GM12878 (cell line): ENCODE results near the gene LKAAEAR1. TPM values are rescaled to one million over a fixed set of nuclear protein-coding genes. Genes with fewer than 3 reads are reported as not detected.

Experiments used
- CBX5 ChIP-seq: sonication (generic); IDR thresholded peaks from 2 replicates; pipeline ENCODE4 v1.6.1; 2016; ENCODE audit warnings: low read depth, moderate library complexity, mild to moderate bottlenecking, inconsistent platforms
- CEBPB ChIP-seq, 2 experiments: fragments of 150-350 bp in 1 of 2; IDR thresholded peaks; 2 replicates each; pipeline ENCODE4 v1.6.1; 2012 to 2014; ENCODE audit warnings: low read depth in 2 of 2, low read length in 2 of 2, borderline replicate concordance in 1 of 2, inconsistent platforms in 1 of 2
- ELK1 ChIP-seq: IDR thresholded peaks from 2 replicates; pipeline ENCODE4 v1.6.1; 2012; ENCODE audit warnings: low read depth, low read length, improper control_type of control experiment
- ETV6 ChIP-seq, 2 experiments: fragments of 450-650 bp in 1 of 2; IDR thresholded peaks in 1 of 2; conservative IDR thresholded peaks in 1 of 2; 2 replicates each; pipeline ENCODE4 v1.6.1; 2014; ENCODE audit warnings: antibody characterized with exemption in 1 of 2, borderline replicate concordance in 1 of 2, low read depth in 1 of 2, mild to moderate bottlenecking in 1 of 2, moderate library complexity in 1 of 2
- IRF5 ChIP-seq: fragments of 450-650 bp; IDR thresholded peaks from 2 replicates; pipeline ENCODE4 v1.6.1; 2017; ENCODE audit warnings: borderline replicate concordance
- LARP7 ChIP-seq: fragments of 450-650 bp; IDR thresholded peaks from 2 replicates; pipeline ENCODE4 v1.6.1; 2017; ENCODE audit warnings: mild to moderate bottlenecking
- MLLT1 ChIP-seq: fragments of 450-650 bp; IDR thresholded peaks from 2 replicates; pipeline ENCODE4 v1.6.1; 2016; ENCODE audit warnings: mild to moderate bottlenecking
- NFIC ChIP-seq: IDR thresholded peaks from 2 replicates; pipeline ENCODE4 v1.6.1; 2012; ENCODE audit warnings: low read depth, mild to moderate bottlenecking, inconsistent platforms, low read length, moderate library complexity
- PBX3 ChIP-seq: IDR thresholded peaks from 2 replicates; pipeline ENCODE4 v1.6.1; 2011; ENCODE audit warnings: mild to moderate bottlenecking, low read depth, low read length, moderate library complexity; ENCODE audit not compliant: insufficient replicate concordance
- POLR2A ChIP-seq: IDR thresholded peaks from 2 replicates; pipeline ENCODE4 v1.6.1; 2011; ENCODE audit warnings: low read depth, mild to moderate bottlenecking, low read length
- SIN3A ChIP-seq: IDR thresholded peaks from 2 replicates; pipeline ENCODE4 v1.6.1; 2012; ENCODE audit warnings: low read depth, low read length, improper control_type of control experiment
- SKIL ChIP-seq: fragments of 450-650 bp; IDR thresholded peaks from 2 replicates; pipeline ENCODE4 v1.6.1; 2017; ENCODE audit warnings: mild to moderate bottlenecking, low read depth, inconsistent platforms; ENCODE audit not compliant: poor library complexity, severe bottlenecking
- SMARCA5 ChIP-seq: fragments of 450-650 bp; IDR thresholded peaks from 2 replicates; pipeline ENCODE4 v1.6.1; 2017; ENCODE audit warnings: mild to moderate bottlenecking
- SPI1 ChIP-seq: IDR thresholded peaks from 2 replicates; pipeline ENCODE4 v1.6.1; 2011; ENCODE audit warnings: low read depth, mild to moderate bottlenecking, low read length, moderate library complexity, borderline replicate concordance; ENCODE audit not compliant: insufficient read depth
- TARDBP ChIP-seq: IDR thresholded peaks from 2 replicates; pipeline ENCODE4 v1.6.1; 2016; ENCODE audit warnings: borderline replicate concordance
- ZBTB11 ChIP-seq: fragments of 450-650 bp; formaldehyde crosslinking; IDR thresholded peaks from 2 replicates; pipeline ENCODE4 v1.5.0; 2022; ENCODE audit warnings: mild to moderate bottlenecking, missing genetic modification characterization
- ZNF24 ChIP-seq: fragments of 450-650 bp; IDR thresholded peaks from 2 replicates; pipeline ENCODE4 v1.6.1; 2017; ENCODE audit warnings: antibody characterized with exemption, mild to moderate bottlenecking
- ZZZ3 ChIP-seq: IDR thresholded peaks from 2 replicates; pipeline ENCODE4 v1.6.1; 2011; ENCODE audit warnings: low read depth; ENCODE audit not compliant: control insufficient read depth, insufficient read length
- polyA plus RNA-seq, 11 experiments: library from polyadenylated mRNA; depleted of rRNA in 4 of 11; unstranded in 6 of 11; stranded (reverse) in 5 of 11; fragments of >200 nt; fragmentation: Nextera tagmentation in 4 of 11; fragmentation: Illumina TruSeq in 1 of 11; extraction: Ambion mirVana in 4 of 11; extraction: Trizol in 1 of 11; gene quantifications; 1 replicate in 1 of 11; 2 replicates in 10 of 11; pipeline versions ENCODE4 v1.2.1 to v1.2.3, GENCODE V29; 2011 to 2016; ENCODE audit warnings: inconsistent platforms in 2 of 11, missing spikeins in 2 of 11, low read depth in 1 of 11
- total RNA-seq, 4 experiments: library from RNA; depleted of rRNA in 3 of 4; stranded (reverse); fragments of >200 nt in 3 of 4; fragmentation: Illumina TruSeq in 1 of 4; extraction: Trizol in 1 of 4; gene quantifications; 2 replicates each; pipeline versions ENCODE4 v1.2.1 to v1.2.3, GENCODE V29; 2013 to 2021

The LKAAEAR1 gene
- total and polyA plus RNA-seq, 10 of the 15 experiments (the other 5 are each of a cell fraction or from before 2014, with no cell fraction given) = not detected

- TF ChIP-seq PBX3 (no peak), ETV6 (conservative IDR thresholded peaks at IDR 0.05 in 1 of 2, IDR thresholded peaks at IDR 0.05 in 1 of 2; ENCODE audit: borderline replicate concordance in 1 of 2, low read depth in 1 of 2) (peak in 1 of 2 experiments; percentile 63; a peak in 1 of 4 replicates), TARDBP (no peak), POLR2A (peak; percentile 67), ZZZ3 (no peak), CBX5 (no peak), SPI1 (peak; percentile 74), ZBTB11 (CRISPR knock-in tag) (no peak), NFIC (no peak), LARP7 (peak; percentile 70; the same call in 1 of the 2 replicates), CEBPB (IDR thresholded peaks at IDR 0.05; ENCODE audit: borderline replicate concordance in 1 of 2, low read depth in 2 of 2, low read length in 2 of 2) (no peak), SKIL (no peak), ELK1 (peak; percentile 38; the same call in 1 of the 2 replicates), ZNF24 (0 out of 2 replicates have a peak, but pooled peaks have one; percentile 30), SIN3A (peak; percentile 59; the same call in 1 of the 2 replicates), MLLT1 (no peak), IRF5 (no peak), SMARCA5 (0 out of 2 replicates have a peak, but pooled peaks have one; percentile 53)
Measured at GRCh38 chr20:64079273-64080012, 4.8 kb downstream of the LKAAEAR1 start, which contains the start of gene RGS19 (continued).
